CD4-positive, alpha-beta T cell treated with Interleukin-15 for 4 hours (primary cell): ENCODE data around the gene ZNF827.

ENCODE experiments used
- DNase-seq: peaks from one replicate; pipeline ENCODE4 v3.0.0-alpha.2; 2020; ENCODE audit warnings: low spot score

Gene ZNF827

DNA sequence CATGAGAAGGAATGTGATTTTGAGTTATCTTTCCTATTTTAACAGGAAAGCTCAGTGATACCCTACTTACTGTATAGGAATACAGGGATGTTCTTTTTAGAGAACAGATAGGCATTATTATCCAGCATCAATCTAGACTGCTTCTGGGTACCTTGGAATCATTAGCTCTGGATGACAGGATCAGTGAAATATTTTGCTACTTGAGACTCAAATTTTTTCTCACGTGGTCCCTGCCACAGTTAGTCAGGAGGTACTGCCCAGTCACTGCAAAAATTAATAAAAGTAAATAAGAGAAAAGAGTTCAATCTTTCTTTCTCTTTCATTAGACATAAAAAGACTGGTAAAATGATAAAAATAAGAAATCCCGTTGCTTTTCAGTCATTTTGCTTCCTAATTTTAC, 5.5 kb downstream of the ZNF827 start:
- DNase-seq, result no peak

DNA sequence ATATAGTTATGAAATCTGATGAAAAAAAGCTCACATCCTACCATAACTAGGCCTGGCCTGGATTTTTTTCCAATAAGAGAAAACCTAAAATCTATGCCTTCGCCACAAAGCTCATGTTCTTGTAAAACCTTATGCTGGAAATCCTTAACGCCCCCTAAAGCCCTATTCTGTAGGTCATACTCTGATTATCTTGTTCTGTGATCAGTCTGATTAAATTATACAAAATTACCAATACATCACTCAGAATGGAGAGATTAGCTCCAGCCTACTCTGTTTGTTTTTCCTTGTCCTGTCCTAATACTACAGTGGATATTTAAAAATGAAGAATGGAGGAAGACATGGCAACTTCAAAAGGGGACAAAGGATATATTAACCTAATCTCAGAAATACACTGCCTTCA, 7.2 kb downstream of the ZNF827 start:
- no peak for DNase-seq

DNA sequence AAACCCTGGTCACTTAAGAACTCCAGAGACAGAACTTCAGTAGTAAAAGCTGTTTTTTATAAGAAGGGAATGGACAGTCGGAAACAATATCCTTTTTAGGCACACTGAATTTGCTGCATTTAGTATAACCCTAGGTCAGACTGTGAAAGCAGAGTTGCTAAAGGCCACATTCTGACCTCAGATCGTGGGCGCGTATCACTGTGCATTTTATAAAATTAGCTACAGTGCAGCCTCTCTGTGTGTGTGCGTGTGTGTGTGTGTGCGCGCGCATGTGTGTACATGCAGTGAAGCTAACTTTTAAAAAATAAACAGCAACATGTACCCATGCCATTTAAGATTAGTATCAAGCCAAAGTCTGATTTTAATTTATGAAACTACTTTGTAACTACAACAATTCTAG, 8.0 kb downstream of the ZNF827 start:
- DNase-seq, result no peak

DNA sequence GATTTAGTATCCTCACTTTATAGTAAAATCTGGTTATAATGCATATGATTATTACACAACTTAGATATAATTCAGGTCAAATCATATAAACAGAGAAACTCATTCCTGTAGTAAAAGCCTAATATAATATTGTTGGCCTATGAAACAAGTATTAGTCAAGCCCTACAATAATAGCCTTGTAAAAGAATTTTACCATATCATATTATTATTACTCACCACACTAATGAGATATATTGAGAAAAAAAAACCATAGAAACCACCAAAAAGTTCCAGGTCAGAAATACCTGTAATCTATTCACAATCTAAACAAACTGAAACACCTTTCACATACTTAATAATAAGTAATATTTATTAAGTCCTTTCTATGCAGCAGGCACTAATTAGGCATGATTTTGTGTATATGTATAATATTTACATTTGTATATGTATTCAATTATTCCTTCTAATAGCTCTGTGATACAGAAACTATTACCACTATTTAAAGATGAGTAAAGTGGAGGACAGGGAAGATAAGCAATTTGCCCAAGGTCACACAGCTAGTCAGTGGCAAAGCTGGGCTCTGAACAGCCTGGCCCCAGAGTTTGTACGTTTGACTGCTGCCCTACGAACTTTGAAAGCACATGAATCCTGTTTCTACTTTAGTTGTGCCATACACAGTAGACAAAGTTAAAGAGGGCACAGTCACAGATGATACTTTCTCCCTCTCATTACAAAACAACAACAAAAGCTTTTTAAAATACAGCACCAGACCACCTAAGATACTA, 9.0 kb downstream of the ZNF827 start:
- no peak for DNase-seq

DNA sequence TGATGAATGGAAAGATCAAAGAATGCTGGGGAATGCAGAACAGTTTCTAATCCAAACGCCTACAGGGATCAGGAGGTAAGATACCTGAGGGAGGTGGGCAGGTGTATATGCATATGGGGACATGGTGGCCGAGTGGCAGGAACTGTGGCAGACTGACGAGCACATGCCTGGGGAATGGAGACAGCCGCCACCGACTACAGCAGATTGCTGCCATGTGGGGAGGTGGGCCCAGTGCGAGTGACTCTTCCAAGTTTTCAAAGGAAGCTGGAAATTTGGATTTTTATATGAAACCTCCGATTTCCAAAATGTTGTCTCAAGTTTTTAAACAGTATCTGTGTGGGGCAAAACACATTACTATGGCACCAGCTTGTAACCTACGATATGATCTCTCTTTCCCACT, 9.9 kb downstream of the ZNF827 start:
- DNase-seq, result no peak

DNA sequence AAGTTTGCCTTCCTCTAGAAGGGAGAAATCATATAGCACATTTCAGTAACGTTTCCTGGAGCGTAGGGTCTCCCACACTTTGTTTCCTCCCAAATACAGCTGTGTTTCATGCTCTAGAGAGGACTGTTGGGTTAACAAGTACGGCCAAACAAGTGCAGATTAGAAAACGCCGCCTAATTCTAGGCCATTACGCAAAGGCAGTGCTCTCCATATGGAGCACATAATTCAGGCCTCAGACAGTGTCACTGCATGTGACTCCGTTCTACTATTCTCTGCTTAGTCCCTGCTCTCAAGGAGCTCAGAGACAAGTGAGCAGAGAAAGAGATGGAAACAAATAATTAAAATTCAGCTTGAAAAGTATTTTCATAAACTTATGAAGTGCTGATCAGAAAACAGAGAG, 11.6 kb downstream of the ZNF827 start:
- no peak for DNase-seq

DNA sequence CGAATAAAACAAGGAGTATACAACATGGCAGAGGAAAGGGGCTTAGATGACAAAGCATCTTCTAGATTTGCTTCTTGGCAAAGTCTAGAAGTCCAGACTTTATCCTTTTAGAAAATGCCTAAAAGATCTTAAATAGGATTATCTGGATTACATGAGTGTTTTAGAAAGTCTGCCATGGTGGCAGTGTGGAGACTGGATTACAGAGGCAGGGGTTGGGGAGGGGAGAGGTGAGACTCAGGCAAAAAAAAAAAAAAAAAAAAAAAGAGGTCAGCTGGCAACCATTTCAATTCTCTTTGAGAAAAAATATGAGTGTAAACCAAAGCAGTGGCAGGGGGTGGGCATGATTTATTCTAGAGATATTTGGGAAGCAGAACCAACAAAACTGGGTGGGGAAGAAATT, 17.4 kb downstream of the ZNF827 start:
- no peak for DNase-seq

DNA sequence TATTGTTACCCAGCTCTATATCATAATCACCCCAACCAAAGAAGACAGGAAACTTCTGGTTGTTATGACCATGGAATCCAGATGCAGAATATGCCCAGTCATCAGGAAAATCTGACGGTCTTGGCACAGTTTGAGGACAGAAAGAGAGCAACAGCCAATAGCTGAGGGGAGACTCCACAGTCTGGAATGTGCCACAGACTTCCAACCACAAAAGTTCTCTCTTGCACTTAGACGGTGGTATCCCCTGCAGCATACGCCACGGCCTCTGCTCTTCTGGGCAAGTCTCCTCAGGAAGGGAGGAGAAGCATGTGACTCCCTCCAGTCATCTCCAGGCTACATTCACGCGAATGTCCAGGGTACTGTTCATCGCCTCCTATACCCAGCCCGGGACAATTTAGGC, 18.4 kb downstream of the ZNF827 start:
- DNase-seq, result no peak

DNA sequence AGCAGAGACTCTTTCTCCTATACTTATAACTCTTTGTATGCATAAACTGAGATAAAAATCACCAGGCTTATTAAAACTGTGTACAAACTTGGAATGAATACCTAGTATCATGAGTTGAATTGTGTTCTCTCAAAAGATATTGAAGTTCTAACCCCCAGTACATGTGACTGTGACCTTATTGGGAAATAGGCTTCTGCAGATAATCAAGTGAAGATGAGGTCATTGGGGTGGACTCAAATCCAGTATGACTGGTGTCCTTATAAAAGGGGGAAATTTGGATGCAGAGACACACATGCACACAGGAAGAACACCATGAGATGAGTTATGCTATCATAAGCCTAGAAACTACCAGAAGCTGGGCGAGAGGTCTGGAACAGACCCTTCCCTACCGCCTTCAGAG, 26.2 kb downstream of the ZNF827 start:
- no peak for DNase-seq

DNA sequence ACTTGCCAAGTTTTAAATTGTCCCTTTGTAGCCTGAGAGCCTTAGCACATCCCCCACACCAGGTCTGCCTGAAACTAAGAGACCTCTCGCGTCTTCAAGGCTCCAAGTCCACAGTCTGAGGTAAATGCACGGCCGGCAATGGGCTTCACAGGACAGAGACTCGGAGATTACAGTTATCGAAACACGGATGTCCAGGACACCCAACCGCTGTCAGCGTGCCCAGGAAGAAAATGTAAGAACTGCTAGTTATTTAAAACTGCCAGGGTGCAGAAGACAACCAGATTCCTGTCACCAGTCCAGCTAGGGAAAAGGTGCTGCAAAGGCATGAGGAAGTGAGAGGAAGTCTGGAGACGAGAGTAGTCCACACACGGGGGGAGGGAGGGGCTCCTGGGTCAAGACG, 28.9 kb downstream of the ZNF827 start:
- DNase-seq, result no peak

DNA sequence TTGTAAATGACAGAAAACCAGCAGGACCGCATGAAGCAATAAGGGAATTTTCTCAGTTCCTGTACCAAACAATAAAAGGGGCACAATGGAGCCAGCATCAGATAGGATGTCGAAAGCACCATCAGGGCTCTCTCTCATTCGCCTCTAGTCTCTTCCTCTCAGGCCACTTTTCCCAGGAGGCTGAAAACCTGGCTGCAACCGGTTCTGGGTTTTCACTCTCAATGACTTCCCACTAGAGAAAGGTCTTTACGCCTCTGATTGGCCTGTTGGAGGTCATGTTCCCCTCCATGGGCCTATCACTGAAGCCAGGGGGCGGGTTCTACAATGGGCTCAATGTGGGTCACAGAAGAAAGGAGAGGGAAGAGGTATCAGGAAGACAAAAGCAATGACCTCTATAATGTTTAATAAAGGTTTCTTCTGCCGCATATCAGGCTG, 29.3 kb downstream of the ZNF827 start:
- no peak for DNase-seq

DNA sequence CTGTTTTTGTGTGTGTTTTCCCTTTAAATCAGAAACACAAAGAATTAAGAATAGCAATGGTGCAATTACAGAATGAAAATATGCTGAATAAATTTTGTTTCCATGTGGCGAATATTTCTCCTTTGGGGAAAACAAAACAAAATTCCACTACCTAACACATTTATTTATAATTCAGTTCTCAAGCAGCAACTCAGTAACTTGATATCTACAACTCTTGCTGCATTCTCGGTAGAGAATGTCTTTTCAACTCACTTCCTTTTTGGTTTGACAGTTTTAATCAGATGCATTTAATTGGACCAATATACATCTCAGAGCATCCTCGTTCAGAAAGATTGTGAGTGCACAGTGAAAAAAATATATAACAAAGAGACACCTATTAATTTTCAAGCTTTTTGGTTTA, 30.8 kb downstream of the ZNF827 start:
- DNase-seq, result no peak

DNA sequence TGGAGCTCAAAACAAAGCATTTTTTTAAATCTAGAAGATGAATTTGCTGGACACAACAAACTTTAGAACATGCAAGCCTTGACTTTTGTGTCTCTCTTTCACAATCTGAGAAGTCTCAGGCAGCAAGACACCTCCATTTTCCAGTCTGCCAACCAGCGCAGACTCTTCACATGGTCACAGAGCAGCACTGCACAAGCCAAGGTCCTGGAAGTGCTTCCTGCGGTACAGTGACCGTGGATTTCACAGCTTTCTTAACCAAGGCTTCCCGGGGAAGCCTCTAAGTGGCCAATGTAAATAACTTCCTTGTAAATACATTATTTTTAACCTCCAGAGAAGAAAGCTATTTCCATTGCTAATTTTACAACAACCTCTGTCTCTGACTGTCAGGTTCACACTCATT, 31.2 kb downstream of the ZNF827 start:
- DNase-seq, result no peak

DNA sequence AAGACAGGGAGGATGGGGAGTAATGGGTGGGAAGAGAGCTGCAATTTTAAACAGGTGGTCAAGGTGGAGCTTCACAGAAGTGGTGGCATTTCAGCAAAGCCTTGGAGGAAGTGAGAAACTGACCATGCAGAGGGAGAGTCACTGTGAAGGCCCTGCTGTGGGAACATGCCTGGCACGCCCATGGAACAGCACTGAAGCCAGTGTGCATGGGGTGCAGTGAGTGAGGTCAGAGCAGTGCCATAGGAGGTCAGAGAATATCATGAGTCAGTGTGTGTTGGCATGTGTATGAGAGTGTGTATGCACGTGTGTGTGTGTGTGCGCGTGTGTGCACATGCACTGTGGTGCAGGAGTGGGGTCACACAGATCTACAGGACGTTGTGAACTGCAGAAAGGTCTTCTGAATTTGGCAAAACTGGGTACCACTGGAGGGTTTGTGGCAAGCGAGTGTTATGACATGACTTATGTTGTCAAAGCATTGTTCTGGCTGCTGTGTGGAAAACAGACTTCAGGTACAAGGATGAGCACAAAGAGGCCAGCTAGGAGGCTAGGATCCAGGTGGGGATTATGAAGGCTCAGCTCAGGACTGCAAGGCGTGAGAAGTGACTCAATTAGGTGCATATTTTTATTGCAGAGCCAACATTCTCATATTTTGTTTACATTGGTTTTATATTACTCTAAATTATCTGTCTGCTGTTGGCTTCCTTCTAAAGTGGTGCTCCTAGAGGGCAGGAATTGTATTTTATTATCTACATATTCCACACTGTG, 34.0 kb downstream of the ZNF827 start:
- DNase-seq, result no peak

DNA sequence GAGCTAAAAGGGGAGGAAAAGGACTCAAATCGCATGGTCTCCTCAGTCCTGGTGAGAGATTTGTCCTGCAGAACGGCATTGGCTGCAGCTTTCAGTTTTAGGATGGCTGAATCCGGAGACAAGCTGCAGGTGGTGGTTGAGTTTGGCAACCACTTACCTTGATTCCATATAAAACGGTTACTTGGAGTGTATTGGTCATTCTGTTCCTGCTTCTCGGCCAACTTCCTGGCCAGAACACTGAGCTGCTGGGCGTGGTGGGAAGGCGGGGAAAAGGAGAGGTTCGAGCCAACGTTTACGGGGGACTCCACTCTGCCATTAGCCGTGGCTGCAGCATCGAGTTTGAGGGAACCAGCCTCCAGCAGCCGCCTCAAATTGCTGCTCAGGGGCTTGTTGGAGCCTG, 36.1 kb downstream of the ZNF827 start:
- DNase-seq, result no peak

DNA sequence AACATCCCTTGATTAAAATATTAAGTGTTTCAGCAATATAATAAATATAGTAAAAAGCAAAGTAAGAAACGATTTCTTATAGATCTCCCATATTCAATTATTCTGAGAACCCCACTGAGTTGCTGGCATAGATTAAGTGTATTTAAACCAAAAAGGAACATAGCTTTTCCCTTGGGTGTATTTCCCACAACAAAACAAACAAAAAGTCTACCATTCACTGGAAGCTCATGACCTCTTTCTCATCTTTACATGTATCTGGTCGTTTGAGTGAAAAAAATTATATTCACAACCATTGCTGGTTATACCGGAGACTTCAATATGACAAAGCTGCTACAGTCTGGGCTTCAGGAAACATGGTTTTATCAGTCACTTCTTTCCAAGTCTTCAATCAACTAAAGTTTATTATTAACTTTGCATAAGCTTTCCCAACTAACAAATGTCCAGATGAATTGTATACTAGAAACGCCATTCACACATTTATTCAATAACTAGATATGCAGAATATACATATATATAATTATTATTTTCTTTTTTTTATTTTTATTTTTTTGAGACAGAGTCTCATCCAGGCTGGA, 38.6 kb downstream of the ZNF827 start:
- DNase-seq, result no peak

DNA sequence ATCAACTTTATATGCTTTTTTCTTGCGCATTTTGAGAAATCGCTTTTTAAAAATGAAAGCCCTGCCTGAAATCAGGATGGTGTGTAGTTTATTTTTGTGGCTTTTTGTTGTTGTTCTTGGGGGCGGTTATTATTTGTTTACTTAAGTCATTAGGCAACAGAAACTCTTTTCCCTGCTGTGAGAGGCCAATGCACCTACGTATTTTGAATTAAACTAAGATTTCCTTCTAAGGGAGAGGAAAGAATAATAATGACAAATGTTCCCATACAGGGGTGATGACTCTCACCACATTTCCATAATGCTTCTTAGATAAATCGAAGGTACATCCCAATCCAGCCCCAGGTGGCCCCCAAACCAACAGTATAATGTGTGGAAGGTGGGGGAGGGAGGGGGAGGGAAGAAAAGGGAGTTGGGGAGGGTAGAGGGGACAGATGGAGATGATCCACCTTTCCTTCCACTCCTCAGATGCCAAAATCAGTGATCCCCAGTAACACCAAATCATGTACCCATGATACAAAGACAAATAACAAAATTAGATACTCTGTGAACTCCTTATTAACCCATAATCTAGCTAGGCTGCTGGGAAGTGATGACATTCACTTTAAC, 39.6 kb downstream of the ZNF827 start:
- DNase-seq, result no peak

DNA sequence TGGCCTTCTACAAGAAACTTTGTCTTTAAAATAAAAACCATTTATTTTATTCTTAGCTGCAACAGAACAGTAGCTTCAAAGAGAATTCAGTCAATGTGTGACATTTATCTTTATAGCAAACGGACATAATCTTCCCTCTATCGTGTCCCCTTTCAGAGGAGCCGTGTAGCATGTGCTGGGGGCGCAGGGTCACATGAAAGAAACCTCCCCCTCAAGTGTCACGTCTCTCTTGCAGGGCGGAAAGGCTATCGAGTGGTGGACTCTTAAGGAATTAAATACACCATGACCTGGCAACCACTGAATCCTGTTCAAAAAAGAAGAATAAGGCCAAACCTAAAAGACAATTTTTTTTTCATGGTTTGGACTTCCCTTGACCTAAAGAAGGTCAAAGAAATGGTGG, 40.2 kb downstream of the ZNF827 start:
- no peak for DNase-seq

DNA sequence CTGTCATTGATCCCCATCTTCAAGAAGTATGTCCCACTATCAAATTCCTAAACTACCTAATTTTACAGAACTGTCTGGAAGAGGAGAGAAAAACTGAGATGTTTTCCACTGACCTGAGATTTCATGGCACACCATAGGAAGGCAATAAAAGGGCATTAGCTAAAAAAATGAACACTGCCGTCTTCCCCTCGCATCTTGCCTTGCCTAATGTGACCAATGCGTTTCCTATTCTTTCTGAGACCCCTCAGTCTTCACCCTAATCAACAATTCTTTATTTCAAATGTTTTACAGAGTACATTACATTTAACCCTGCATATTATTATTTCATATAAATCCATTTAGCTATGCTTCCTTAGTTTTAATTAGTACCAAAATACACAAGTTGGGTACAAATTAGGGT, 43.6 kb downstream of the ZNF827 start:
- no peak for DNase-seq

DNA sequence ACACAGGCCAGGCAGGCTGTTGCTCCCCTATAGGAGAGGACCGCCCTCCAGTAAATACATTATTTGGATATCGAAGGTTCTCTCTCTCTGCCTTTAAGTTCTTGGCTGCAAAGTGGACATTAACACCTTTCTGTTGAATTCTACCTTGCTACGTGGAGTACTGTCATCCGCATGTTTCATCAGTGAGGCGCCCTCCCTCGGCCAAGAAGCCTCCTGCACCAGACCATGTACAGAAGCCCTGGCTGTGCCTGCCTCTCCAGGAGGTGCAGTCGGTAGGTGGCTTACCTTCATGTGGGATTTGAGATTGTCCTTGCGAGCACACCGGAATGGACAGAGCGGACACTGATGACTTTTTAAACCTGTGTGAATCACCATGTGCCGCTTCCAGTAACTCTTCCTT, 46.7 kb downstream of the ZNF827 start:
- DNase-seq, result no peak

DNA sequence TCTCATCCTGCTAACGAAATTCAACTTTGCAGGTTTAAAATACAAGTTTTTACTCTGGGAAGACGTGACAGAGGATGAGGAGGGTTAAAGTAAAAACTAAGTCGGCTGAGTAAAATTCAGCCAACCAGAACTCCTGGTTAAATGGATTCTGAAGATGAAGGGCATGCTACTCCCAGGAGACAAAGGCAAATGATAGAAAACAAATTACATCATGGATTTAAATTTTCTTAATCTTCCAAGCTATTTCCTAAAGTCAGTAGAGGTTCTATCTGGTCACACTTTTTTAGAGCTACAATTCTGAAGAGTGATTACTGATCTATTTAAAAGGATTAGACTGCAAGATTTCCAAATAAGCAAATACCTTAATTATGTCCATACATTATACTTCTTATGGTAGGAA, 47.9 kb downstream of the ZNF827 start:
- no peak for DNase-seq

DNA sequence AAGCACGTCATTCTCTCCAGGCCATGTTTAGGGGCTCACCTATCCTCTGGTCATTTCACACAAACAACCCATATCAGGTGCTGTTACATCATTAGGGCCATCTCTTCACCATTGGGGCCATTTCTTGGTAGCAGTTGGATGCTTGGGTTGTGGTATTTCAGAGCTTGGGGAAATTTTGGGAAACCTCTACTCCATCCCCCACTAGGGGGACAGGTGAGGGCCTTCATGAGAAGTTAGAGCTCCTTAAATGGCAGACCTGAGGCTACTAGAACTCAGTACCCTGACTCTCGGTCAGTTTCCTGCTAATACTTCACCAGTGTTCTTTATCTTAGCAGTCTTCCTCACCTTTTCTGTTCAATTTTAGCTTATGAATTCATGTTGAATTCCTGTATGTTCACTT, 50.2 kb downstream of the ZNF827 start:
- no peak for DNase-seq
